ENCODE measurements around the gene RABAC1. TPM values are rescaled to one million over a fixed set of nuclear protein-coding genes. Genes with fewer than 3 reads are reported as not detected.

The RABAC1 gene
- total and polyA plus RNA-seq, 2 of the 13 experiments (the other 11 are each of a cell fraction or from before 2014, with no cell fraction given) = 37.4 to 74.0 TPM

DNA sequence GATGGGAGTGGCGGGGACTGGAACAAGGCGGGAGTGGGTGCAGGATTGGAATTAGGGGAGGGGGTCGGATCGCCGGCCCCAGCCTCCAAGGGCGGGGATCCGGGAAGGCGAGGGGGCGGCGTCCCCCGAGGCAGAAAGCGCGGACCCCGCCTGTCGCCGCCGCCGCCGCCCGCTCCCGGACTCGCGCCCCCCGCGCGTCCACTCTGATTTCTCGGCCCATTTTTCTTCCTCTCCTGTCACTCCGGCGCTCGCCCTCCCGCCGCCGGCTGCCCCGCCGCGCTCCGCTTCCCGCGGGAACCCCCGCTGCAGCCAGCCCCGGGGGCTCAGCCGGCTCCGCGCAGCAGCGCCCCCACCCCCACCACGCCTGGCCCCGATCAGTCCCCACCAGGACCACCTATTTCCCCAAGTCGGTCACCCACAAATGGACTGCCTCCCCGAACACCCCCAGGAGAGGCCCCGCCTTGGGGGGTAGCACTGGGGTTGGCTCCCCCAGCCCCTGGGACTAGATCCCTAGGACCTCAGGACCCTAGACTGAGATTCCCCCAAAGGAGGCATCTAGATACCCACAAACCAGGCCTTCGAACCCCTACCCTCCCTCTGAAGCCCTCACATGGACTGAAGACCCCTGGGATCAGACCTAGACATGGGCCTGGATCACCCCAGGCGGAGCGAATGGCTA is 18.3 kb downstream of the RABAC1 start:
- DNase-seq (ENCODE audit: low spot score) (no peak), FAIRE-seq (no peak), ATAC-seq (no peak)
- H3K27ac ChIP-seq (ENCODE audit: extremely low read length, insufficient read depth, low read length) = no peak overlapping the region
- BruUV-seq (replicated peaks) = no TSS peak
- ChIA-PET POLR2A (no interaction called here), CTCF (ENCODE audit: low intra/inter-chr PET ratio, low total read pairs) (no interaction called here)
- H3K4me1 ChIP-seq (ENCODE audit: insufficient read depth, low read length) = no peaks in the 10 kb centered on the region
- TF ChIP-seq ZBTB2 (CRISPR knock-in tag; IDR thresholded peaks at IDR 0.05; ENCODE audit: low read depth) (no peak), ZBTB44 (CRISPR knock-in tag; IDR thresholded peaks at IDR 0.05) (no peak), SAP130 (CRISPR knock-in tag; IDR thresholded peaks at IDR 0.05; ENCODE audit: low read depth) (no peak), HNRNPK (IDR thresholded peaks at IDR 0.05; ENCODE audit: low read depth, low read length, poor library complexity, severe bottlenecking) (peak; percentile 48)
- TF ChIP-seq, protein P1, sequence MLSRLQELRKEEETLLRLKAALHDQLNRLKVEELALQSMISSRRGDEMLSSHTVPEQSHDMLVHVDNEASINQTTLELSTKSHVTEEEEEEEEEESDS (CRISPR knock-in tag; IDR thresholded peaks at IDR 0.05; ENCODE audit: borderline replicate concordance) = no peak
- no peak overlapping the region for H3K9ac ChIP-seq (ENCODE audit: insufficient read depth, low read depth, low read length)
- H3K27me3 ChIP-seq (ENCODE audit: control insufficient read depth in 1 of 2, insufficient read depth in 2 of 2, low read length in 2 of 2) = peaks cover 12 to 42% of the 10 kb centered on the region in 2 experiments; a peak in 4 of 5 replicates
- H3K4me2 ChIP-seq (ENCODE audit: low read depth, low read length) = peak overlapping the region; percentile 47; the same call in 1 of the 2 replicates
- in situ Hi-C loops (cut with HindIII; ENCODE audit: extremely low pct_ligation_motif_present, low pct_unique_long_range_greater_than_20kb) = no loop called here
- no peaks in the 10 kb centered on the region for H3K9me3 ChIP-seq (ENCODE audit: low read length)
- no peaks in the 10 kb centered on the region for H3K79me2 ChIP-seq (ENCODE audit: insufficient read depth, low read length)
- H3K4me3 ChIP-seq (replicated peaks in 1 of 3; ENCODE audit: insufficient read depth in 1 of 3, low read depth in 2 of 3, low read length in 3 of 3) = peak overlapping the region in 2 of 3 experiments; percentile 19 to 70; a peak in 2 of 6 replicates
- intact Hi-C loops (cut with micrococcal nuclease; ENCODE audit: unreplicated experiment) = no loop called here
- H4K20me1 ChIP-seq (ENCODE audit: insufficient read depth, low read length) = no peaks in the 10 kb centered on the region
- no peak overlapping the region for H2AFZ ChIP-seq (ENCODE audit: low read length)
- no peaks in the 10 kb centered on the region for H3K36me3 ChIP-seq (replicated peaks in 1 of 2; ENCODE audit: control insufficient read depth in 1 of 2, insufficient read depth in 2 of 2, low read length in 2 of 2)
- 39% methylated on average over 27 of the region's 53 CpGs for WGBS (ENCODE audit: low lambda C conversion rate)

Data from HepG2 (cell line).